Left ventricle myocardium inferior (tissue), 1 donor: ENCODE measurements around the gene MANEAL. TPM values are rescaled to one million over a fixed set of nuclear protein-coding genes. Genes with fewer than 3 reads are reported as not detected.

Experiments used
- DNase-seq: peaks from one replicate; pipeline ENCODE4 v3.0.0-alpha.2; 2020
- H3K27ac ChIP-seq: fragments of 200-600 bp; replicated peaks from 2 replicates; pipeline ENCODE4 v1.8.0; 2021
- H3K27me3 ChIP-seq: fragments of 200-600 bp; 2 replicates; pipeline ENCODE4 v1.8.0; 2021; ENCODE audit warnings: low read depth
- H3K36me3 ChIP-seq: fragments of 200-600 bp; 2 replicates; pipeline ENCODE4 v1.8.0; 2021
- H3K4me1 ChIP-seq: fragments of 200-600 bp; 2 replicates; pipeline ENCODE4 v1.8.0; 2021
- H3K4me3 ChIP-seq: fragments of 200-600 bp; 2 replicates; pipeline ENCODE4 v1.8.0; 2021; ENCODE audit warnings: mild to moderate bottlenecking, moderate library complexity
- H3K9me3 ChIP-seq: fragments of 200-600 bp; replicated peaks from 2 replicates; pipeline ENCODE4 v1.8.0; 2021
- CTCF ChIP-seq: fragments of 200-600 bp; IDR thresholded peaks from 2 replicates; pipeline ENCODE4 v1.8.0; 2021; ENCODE audit warnings: antibody characterized with exemption, mild to moderate bottlenecking, borderline replicate concordance
- intact Hi-C: fragments of 100-400 bp; cut with micrococcal nuclease; formaldehyde crosslinking; loops from one replicate; pipeline ENCODE4 v1.11.0; 2022
- total RNA-seq: library from RNA; stranded (reverse); fragmentation: NEBNext Ultra II Directional; extraction: Animal tissue kit (Norgen Biotek cat#: 25700); gene quantifications from one replicate; pipeline ENCODE4 v1.2.1, GENCODE V29; 2021
- donor health status: DM: no; HTN: yes; CAD: no; lungs with severe emphysema.

Gene MANEAL
- total RNA-seq, 1 donor from 2014 or later: 1.9 TPM

- DNase-seq: no peak
- H3K36me3 ChIP-seq: no peaks in the 10 kb centered on the region
- H3K9me3 ChIP-seq: no peaks in the 10 kb centered on the region
- no peaks in the 10 kb centered on the region for H3K4me1 ChIP-seq
- intact Hi-C loops: no loop called here
- H3K27me3 ChIP-seq: peaks cover 99% of the 10 kb centered on the region
- TF ChIP-seq CTCF: no peak
- H3K27ac ChIP-seq: no peak overlapping the region
- no peak overlapping the region for H3K4me3 ChIP-seq
These were observed 31.1 kb upstream of the MANEAL start for GRCh38 chr1:37762516-37762915.

- H3K36me3 ChIP-seq: no peaks in the 10 kb centered on the region
These were observed 29.7 kb upstream of the MANEAL start for GRCh38 chr1:37763791-37764413.

GRCh38 chr1:37764414-37764825 is 29.2 kb upstream of the MANEAL start:
- no peak for DNase-seq
- Histone ChIP-seq H3K27me3 (peaks cover 99% of the 10 kb centered on the region), H3K9me3 (no peaks in the 10 kb centered on the region), H3K36me3 (no peaks in the 10 kb centered on the region), H3K27ac (no peak overlapping the region), H3K4me3 (no peak overlapping the region), H3K4me1 (no peaks in the 10 kb centered on the region)
- no peak for TF ChIP-seq CTCF
- intact Hi-C loops: no loop called here

More at GRCh38 chr1:37763791-37764413, 29.7 kb upstream of the MANEAL start:
- DNase-seq: no peak
- no peak overlapping the region for H3K27ac ChIP-seq
- peaks cover 99% of the 10 kb centered on the region for H3K27me3 ChIP-seq
- no peaks in the 10 kb centered on the region for H3K4me1 ChIP-seq
- no peaks in the 10 kb centered on the region for H3K9me3 ChIP-seq
- intact Hi-C loops: no loop called here
- TF ChIP-seq CTCF: no peak
- no peak overlapping the region for H3K4me3 ChIP-seq

GRCh38 chr1:37764888-37765441 is 28.7 kb upstream of the MANEAL start, which contains the start of gene EPHA10:
Gene EPHA10, minus strand, starts transcription at chr1:37765120. Its CDS starts 54 bp downstream, at chr1:37765066.
- intact Hi-C loops: no loop called here
- Histone ChIP-seq H3K27me3 (peaks cover 99% of the 10 kb centered on the region), H3K9me3 (no peaks in the 10 kb centered on the region), H3K36me3 (no peaks in the 10 kb centered on the region), H3K27ac (no peak within 1 kb of the TSS), H3K4me3 (no peak within 1 kb of the TSS), H3K4me1 (no peaks in the 10 kb centered on the region)
- no peak for DNase-seq
- TF ChIP-seq CTCF: no peak

- H3K4me3 ChIP-seq: no peak overlapping the region
- TF ChIP-seq CTCF: no peak
- H3K4me1 ChIP-seq: no peaks in the 10 kb centered on the region
- intact Hi-C loops: no loop called here
- no peak overlapping the region for H3K27ac ChIP-seq
- no peak for DNase-seq
- H3K36me3 ChIP-seq: no peaks in the 10 kb centered on the region
- H3K9me3 ChIP-seq: no peaks in the 10 kb centered on the region
- H3K27me3 ChIP-seq: peaks cover 98% of the 10 kb centered on the region
These were observed 27.6 kb upstream of the MANEAL start for GRCh38 chr1:37765916-37766664.
